IPS-15b (cell line): ENCODE data around the gene MRPL51.

Source experiments
- H3K27me3 ChIP-seq: one replicate; pipeline ENCODE4 v1.6.1; 2013; ENCODE audit warnings: low read length; ENCODE audit not compliant: control insufficient read depth, insufficient read depth
- H3K36me3 ChIP-seq: one replicate; pipeline ENCODE4 v1.6.1; 2013; ENCODE audit warnings: low read length; ENCODE audit not compliant: control insufficient read depth, insufficient read depth
- H3K4me1 ChIP-seq: one replicate; pipeline ENCODE4 v1.6.1; 2013; ENCODE audit warnings: mild to moderate bottlenecking, low read length; ENCODE audit not compliant: control insufficient read depth, insufficient read depth
- H3K4me3 ChIP-seq: one replicate; pipeline ENCODE4 v1.5.1; 2013; ENCODE audit warnings: low read depth, low read length
- H3K9ac ChIP-seq: one replicate; pipeline ENCODE4 v1.6.1; 2013; ENCODE audit warnings: low read depth, mild to moderate bottlenecking, low read length
- H3K9me3 ChIP-seq: one replicate; pipeline ENCODE4 v1.6.1; 2013; ENCODE audit warnings: mild to moderate bottlenecking, low read length; ENCODE audit not compliant: control insufficient read depth, insufficient read depth

Gene MRPL51

DNA sequence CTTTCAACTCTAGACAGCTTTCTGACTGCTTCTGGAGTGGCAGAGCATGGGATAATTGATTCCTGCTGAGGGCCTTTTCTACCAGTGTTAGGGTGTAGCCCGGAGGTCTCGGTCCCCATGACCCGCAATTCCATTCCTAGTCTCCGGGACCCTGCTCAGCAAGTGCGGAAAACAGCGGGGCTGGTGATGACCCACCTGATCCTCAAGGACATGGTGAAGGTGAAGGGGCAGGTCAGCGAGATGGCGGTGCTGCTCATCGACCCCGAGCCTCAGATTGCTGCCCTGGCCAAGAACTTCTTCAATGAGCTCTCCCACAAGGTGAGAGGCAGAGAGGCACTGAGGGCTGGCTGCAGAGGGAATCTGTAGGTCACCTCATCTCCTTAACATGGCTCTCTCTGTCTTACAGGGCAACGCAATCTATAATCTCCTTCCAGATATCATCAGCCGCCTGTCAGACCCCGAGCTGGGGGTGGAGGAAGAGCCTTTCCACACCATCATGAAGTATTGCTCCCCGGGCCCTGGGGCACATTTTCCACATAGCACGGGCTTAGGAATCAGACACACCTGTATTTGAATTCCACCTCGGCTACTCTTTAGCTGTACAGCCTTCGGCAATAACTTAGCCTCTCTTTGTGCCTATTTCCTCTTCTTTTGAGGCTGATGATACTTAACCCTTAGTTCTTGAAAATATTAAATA lies 35.6 kb upstream of the MRPL51 start:
- Histone ChIP-seq H3K9ac (no peak overlapping the region), H3K27me3 (no peaks in the 10 kb centered on the region), H3K4me3 (no peak overlapping the region), H3K9me3 (no peaks in the 10 kb centered on the region), H3K36me3 (peaks cover 57% of the 10 kb centered on the region), H3K4me1 (peaks cover 12% of the 10 kb centered on the region)

DNA sequence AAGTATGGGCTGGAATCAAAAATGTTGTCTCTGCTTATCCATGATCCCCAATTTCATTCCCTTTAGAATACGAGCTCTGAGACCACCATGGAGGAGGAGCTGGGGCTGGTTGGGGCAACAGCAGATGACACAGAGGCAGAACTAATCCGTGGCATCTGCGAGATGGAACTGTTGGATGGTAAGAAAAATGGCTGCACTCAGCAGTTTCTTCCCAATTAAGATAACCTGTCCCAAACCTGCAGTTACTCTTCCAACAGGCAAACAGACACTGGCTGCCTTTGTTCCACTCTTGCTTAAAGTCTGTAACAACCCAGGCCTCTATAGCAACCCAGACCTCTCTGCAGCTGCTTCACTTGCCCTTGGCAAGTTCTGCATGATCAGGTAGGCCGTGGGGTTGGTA lies 34.6 kb upstream of the MRPL51 start:
- no peaks in the 10 kb centered on the region for H3K27me3 ChIP-seq
- H3K9me3 ChIP-seq: no peaks in the 10 kb centered on the region
- no peak overlapping the region for H3K4me3 ChIP-seq
- peaks cover 9% of the 10 kb centered on the region for H3K4me1 ChIP-seq
- no peak overlapping the region for H3K9ac ChIP-seq
- peaks cover 63% of the 10 kb centered on the region for H3K36me3 ChIP-seq

DNA sequence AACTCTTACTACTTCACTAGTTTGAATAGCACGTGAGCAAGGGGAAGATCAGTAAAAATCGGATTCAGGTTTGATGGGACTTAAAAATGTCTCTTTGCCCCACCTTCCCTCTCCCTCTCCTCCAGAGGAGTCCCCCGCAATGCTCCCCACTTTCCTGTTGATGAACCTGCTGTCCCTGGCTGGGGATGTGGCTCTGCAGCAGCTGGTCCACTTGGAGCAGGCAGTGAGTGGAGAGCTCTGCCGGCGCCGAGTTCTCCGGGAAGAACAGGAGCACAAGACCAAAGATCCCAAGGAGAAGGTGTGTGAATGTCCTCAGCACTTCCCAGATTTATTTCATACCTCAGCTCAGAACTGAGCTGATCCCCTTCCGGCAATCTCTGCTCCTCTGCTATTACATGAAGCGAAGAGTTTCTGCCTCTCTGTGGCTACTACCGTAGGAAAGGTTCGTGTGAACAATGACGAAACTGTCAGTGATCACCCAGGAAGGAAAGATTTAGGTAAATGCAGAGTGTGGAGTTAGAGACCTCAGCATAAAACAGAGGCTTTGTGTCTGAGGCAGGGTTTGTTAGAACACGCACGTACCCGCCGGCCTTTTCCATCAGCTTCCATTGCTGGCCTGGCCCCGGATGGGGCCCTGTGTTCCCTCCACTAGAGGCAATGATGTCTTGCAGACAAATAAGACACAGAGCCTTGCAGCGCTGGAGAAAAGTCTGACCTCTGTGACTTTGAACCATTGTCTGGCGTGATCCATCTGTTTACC lies 33.9 kb upstream of the MRPL51 start:
- Histone ChIP-seq H3K9ac (no peak overlapping the region), H3K27me3 (no peaks in the 10 kb centered on the region), H3K36me3 (peaks cover 66% of the 10 kb centered on the region), H3K4me3 (no peak overlapping the region), H3K9me3 (no peaks in the 10 kb centered on the region), H3K4me1 (peaks cover 2% of the 10 kb centered on the region)

GRCh38 chr12:6526201-6526600 lies 33.1 kb upstream of the MRPL51 start:
- Histone ChIP-seq H3K9me3 (no peaks in the 10 kb centered on the region), H3K4me1 (no peaks in the 10 kb centered on the region), H3K36me3 (peaks cover 69% of the 10 kb centered on the region), H3K9ac (no peak overlapping the region), H3K4me3 (no peak overlapping the region), H3K27me3 (no peaks in the 10 kb centered on the region)

- Histone ChIP-seq H3K9me3 (no peaks in the 10 kb centered on the region), H3K9ac (no peak overlapping the region), H3K27me3 (no peaks in the 10 kb centered on the region), H3K4me1 (no peaks in the 10 kb centered on the region), H3K36me3 (peaks cover 60% of the 10 kb centered on the region), H3K4me3 (no peak overlapping the region)
Observed at GRCh38 chr12:6524648-6525047, 31.6 kb upstream of the MRPL51 start.

DNA sequence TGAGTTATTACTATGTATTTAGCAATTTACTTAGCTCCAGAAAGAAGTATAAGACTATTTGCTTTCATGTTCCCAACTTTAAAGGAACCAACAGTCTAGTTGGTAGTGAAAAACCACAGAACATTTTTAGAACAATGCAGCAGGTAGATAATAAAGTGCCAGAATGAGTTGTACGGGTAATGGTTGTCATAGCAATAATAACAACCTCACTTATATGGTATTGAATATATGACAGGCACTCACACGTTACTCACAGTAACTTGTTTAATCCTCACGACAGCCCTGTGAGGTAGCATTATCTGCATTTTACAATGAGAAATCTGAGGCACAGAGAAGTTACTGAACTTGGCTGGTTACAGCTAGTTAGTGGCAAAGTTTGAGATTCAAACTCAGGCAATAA lies 30.6 kb upstream of the MRPL51 start:
- H3K4me3 ChIP-seq: no peak overlapping the region
- no peaks in the 10 kb centered on the region for H3K4me1 ChIP-seq
- no peaks in the 10 kb centered on the region for H3K9me3 ChIP-seq
- no peak overlapping the region for H3K9ac ChIP-seq
- H3K36me3 ChIP-seq: peaks cover 57% of the 10 kb centered on the region
- no peaks in the 10 kb centered on the region for H3K27me3 ChIP-seq

DNA sequence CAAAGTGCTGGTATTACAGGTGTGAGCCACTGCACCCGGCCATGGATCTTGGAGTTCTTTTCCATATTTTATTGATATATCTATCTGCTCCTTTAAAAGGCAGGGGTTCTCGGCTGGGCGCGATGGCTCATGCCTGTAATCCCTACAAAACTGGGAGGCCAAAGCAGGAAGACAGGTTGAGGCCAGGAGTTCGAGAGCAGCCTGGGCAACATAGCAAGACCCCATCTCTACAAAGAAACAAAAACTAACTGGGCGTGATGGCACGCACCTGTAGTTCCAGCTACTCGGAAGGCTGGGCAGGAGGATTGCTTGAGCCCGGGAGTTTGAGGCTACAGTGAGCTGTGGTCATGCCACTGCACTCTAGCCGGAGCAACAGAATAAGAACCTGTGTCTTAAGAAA lies 29.1 kb upstream of the MRPL51 start:
- no peaks in the 10 kb centered on the region for H3K27me3 ChIP-seq
- no peaks in the 10 kb centered on the region for H3K9me3 ChIP-seq
- H3K4me1 ChIP-seq: no peaks in the 10 kb centered on the region
- H3K9ac ChIP-seq: no peak overlapping the region
- H3K4me3 ChIP-seq: no peak overlapping the region
- H3K36me3 ChIP-seq: peaks cover 50% of the 10 kb centered on the region

GRCh38 chr12:6520186-6520585 lies 27.1 kb upstream of the MRPL51 start:
- Histone ChIP-seq H3K4me1 (no peaks in the 10 kb centered on the region), H3K9me3 (no peaks in the 10 kb centered on the region), H3K9ac (no peak overlapping the region), H3K27me3 (no peaks in the 10 kb centered on the region), H3K36me3 (peaks cover 44% of the 10 kb centered on the region), H3K4me3 (no peak overlapping the region)

DNA sequence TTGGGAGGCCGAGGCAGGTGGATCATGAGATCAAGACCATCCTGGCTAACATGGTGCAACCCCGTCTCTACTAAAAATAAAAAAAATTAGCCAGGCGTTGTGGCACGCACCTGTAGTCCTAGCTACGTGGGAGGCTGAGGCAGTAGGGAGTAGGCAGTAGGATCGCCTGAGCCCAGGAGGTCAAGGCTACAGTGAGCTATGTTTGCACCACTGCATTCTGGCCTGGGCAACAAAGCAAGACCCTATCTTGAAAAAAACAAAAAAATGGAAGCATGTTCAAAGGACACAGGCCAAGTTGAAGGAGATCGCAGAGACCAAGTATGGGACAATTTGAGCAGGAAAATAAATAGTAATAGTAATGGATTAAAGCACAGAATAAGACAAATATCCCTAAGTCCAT lies 15.0 kb upstream of the MRPL51 start:
- H3K4me3 ChIP-seq: no peak overlapping the region
- H3K4me1 ChIP-seq: no peaks in the 10 kb centered on the region
- H3K9ac ChIP-seq: no peak overlapping the region
- H3K36me3 ChIP-seq: peaks cover 25% of the 10 kb centered on the region
- H3K27me3 ChIP-seq: no peaks in the 10 kb centered on the region
- H3K9me3 ChIP-seq: no peaks in the 10 kb centered on the region

DNA sequence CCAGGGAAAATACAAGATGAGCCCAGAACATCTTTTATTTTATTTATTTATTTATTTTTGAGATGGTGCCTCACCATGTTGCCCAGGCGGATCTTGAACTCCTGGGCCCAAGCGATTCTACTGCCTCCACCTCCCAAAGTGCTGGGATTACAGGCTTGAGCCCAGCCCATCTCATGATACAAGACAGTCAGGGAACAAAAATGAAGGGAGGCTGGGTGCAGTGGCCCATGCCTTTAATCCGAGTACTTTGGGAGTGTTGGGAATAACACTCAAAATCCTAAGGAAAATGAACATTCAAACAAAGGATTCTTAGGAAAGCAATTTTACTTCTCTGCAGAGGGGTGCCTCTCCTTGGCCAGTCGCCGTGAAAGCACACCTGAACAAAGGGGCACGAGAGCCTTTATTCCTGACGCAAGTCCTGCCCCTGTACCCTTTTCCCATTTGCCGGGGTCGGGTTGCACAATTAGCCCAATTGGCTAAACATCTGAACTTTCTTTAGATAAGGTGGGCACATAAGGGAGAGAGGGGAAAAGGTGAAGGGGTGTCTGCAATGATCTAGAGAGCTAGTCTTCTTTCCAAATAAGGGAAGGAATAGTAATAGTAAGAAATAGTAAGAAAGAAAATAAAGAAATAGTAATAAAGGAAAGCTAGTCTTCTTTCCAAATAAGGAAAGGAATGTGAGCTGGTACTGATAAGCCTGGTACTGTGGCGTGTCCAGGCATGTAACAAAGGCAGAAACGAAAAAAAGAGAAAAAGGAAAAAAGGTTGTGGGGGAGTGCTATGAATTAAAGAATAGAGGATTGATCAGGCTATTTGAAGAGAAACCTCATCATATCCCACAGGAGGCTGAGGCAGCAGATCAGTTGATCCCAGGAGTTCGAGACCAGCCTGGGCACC lies 14.3 kb upstream of the MRPL51 start:
- no peak overlapping the region for H3K4me3 ChIP-seq
- peak overlapping the region; percentile 8 for H3K9ac ChIP-seq
- no peaks in the 10 kb centered on the region for H3K4me1 ChIP-seq
- no peaks in the 10 kb centered on the region for H3K9me3 ChIP-seq
- peaks cover 18% of the 10 kb centered on the region for H3K36me3 ChIP-seq
- no peaks in the 10 kb centered on the region for H3K27me3 ChIP-seq

- H3K9ac ChIP-seq: no peak overlapping the region
- no peak overlapping the region for H3K4me3 ChIP-seq
- H3K36me3 ChIP-seq: peaks cover 25% of the 10 kb centered on the region
- H3K27me3 ChIP-seq: no peaks in the 10 kb centered on the region
- no peaks in the 10 kb centered on the region for H3K9me3 ChIP-seq
- H3K4me1 ChIP-seq: no peaks in the 10 kb centered on the region
Observed at GRCh38 chr12:6500466-6500865, 7.4 kb upstream of the MRPL51 start.
